Neural cell (in vitro differentiated cells): ENCODE results near the gene LRIT3.

Source experiments
- MXI1 ChIP-seq: fragments of 450-650 bp; conservative IDR thresholded peaks from 2 replicates; pipeline ENCODE4 v1.6.1; 2014; ENCODE audit warnings: antibody characterized with exemption, mild to moderate bottlenecking; ENCODE audit not compliant: poor library complexity, severe bottlenecking
- POLR2AphosphoS5 ChIP-seq: IDR thresholded peaks from 2 replicates; pipeline ENCODE4 v1.6.1; 2012
- TAF1 ChIP-seq: IDR thresholded peaks from 2 replicates; pipeline ENCODE4 v1.6.1; 2012; ENCODE audit warnings: low read depth
- TF ChIP-seq, protein P1 (sequence below): fragments of 450-650 bp; IDR thresholded peaks from 2 replicates; pipeline ENCODE4 v1.5.1; 2014; ENCODE audit warnings: antibody characterized with exemption, mild to moderate bottlenecking, moderate library complexity; ENCODE audit not compliant: poor library complexity, severe bottlenecking

DNA sequence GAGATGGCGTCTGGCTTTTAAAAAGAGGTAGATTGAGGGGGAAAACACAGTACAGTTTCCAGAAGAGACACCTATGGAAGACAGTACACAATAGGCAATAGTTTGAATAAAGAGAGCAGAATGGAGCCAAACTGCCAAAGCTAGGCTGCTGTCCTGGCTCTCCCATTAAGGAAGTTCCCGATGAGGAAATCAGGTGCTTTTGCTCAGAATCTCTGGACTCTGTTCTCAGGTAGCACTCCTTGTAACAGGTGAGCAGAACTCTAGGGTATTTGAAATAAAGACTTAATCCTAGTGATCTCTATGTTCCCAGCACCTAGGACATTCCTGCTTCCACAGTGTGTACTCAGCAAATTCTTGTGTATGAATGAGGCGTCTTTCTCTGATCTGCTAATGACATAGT, 66.4 kb downstream of the LRIT3 start:
- TF ChIP-seq MXI1: no peak
- TF ChIP-seq TAF1: no peak
- TF ChIP-seq, protein P1, sequence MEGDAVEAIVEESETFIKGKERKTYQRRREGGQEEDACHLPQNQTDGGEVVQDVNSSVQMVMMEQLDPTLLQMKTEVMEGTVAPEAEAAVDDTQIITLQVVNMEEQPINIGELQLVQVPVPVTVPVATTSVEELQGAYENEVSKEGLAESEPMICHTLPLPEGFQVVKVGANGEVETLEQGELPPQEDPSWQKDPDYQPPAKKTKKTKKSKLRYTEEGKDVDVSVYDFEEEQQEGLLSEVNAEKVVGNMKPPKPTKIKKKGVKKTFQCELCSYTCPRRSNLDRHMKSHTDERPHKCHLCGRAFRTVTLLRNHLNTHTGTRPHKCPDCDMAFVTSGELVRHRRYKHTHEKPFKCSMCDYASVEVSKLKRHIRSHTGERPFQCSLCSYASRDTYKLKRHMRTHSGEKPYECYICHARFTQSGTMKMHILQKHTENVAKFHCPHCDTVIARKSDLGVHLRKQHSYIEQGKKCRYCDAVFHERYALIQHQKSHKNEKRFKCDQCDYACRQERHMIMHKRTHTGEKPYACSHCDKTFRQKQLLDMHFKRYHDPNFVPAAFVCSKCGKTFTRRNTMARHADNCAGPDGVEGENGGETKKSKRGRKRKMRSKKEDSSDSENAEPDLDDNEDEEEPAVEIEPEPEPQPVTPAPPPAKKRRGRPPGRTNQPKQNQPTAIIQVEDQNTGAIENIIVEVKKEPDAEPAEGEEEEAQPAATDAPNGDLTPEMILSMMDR: no peak
- no peak for TF ChIP-seq POLR2AphosphoS5
